Skeletal muscle tissue (tissue), 4 donors: ENCODE measurements around the gene PLXNB2. TPM values are rescaled to one million over a fixed set of nuclear protein-coding genes. Genes with fewer than 3 reads are reported as not detected.

Source experiments
- H3K27ac ChIP-seq: one replicate; pipeline ENCODE4 v1.7.0; 2013; ENCODE audit warnings: mild to moderate bottlenecking, low read depth, low read length, inconsistent platforms
- H3K27me3 ChIP-seq, 3 donors: one replicate each; pipeline ENCODE4 v1.7.0; 2013; ENCODE audit warnings: low read length in 3 of 3; ENCODE audit not compliant: control insufficient read depth in 3 of 3, insufficient read depth in 3 of 3
- H3K36me3 ChIP-seq, 3 donors: one replicate each; pipeline ENCODE4 v1.7.0; 2013; ENCODE audit warnings: low read length in 3 of 3; ENCODE audit not compliant: control insufficient read depth in 3 of 3, insufficient read depth in 3 of 3
- H3K4me1 ChIP-seq, 3 donors: one replicate each; pipeline ENCODE4 v1.7.0; 2013; ENCODE audit warnings: low read length in 3 of 3, mild to moderate bottlenecking in 3 of 3; ENCODE audit not compliant: control insufficient read depth in 3 of 3, insufficient read depth in 3 of 3
- H3K4me3 ChIP-seq, 3 donors: one replicate each; pipeline ENCODE4 v1.7.0; 2013; ENCODE audit warnings: low read length in 3 of 3
- H3K9ac ChIP-seq, 3 donors: one replicate each; pipeline ENCODE4 v1.7.0; 2013; ENCODE audit warnings: low read length in 3 of 3, mild to moderate bottlenecking in 3 of 3, moderate library complexity in 2 of 3, low read depth in 1 of 3
- H3K9me3 ChIP-seq, 3 donors: one replicate each; pipeline ENCODE4 v1.7.0; 2013; ENCODE audit warnings: low read length in 3 of 3; ENCODE audit not compliant: control insufficient read depth in 3 of 3
- total RNA-seq: library from RNA; depleted of rRNA; stranded (reverse); fragments of >200 nt; gene quantifications from one replicate; pipeline ENCODE4 v1.2.3, GENCODE V29; 2014
- donor health status: Osteomylitis.

The PLXNB2 gene
- total RNA-seq, 1 donor from 2014 or later, result 48.5 TPM

- Histone ChIP-seq H3K27ac (no peak overlapping the region), H3K36me3 (peaks cover 16 to 31% (median 25%) of the 10 kb centered on the region in 3 donors), H3K9ac (peak overlapping the region in 1 of 3 donors; percentile 50), H3K27me3 (no peaks in the 10 kb centered on the region), H3K4me3 (no peak overlapping the region), H3K4me1 (peaks cover 44 to 74% (median 65%) of the 10 kb centered on the region in 3 donors), H3K9me3 (no peaks in the 10 kb centered on the region)
These were observed 59.7 kb downstream of the PLXNB2 start for GRCh38 chr22:50247748-50248147.

GRCh38 chr22:50246242-50247175 lies 60.9 kb downstream of the PLXNB2 start:
- no peaks in the 10 kb centered on the region for H3K9me3 ChIP-seq
- no peak overlapping the region for H3K27ac ChIP-seq
- H3K9ac ChIP-seq, result peak overlapping the region in 2 of 3 donors; percentile 89 to 98
- H3K27me3 ChIP-seq, result no peaks in the 10 kb centered on the region
- peaks cover 48 to 73% (median 64%) of the 10 kb centered on the region in 3 donors for H3K4me1 ChIP-seq
- H3K4me3 ChIP-seq, result peak overlapping the region; percentile 35 to 98 (median 79)
- H3K36me3 ChIP-seq, result peaks cover 15 to 28% (median 25%) of the 10 kb centered on the region in 3 donors

DNA sequence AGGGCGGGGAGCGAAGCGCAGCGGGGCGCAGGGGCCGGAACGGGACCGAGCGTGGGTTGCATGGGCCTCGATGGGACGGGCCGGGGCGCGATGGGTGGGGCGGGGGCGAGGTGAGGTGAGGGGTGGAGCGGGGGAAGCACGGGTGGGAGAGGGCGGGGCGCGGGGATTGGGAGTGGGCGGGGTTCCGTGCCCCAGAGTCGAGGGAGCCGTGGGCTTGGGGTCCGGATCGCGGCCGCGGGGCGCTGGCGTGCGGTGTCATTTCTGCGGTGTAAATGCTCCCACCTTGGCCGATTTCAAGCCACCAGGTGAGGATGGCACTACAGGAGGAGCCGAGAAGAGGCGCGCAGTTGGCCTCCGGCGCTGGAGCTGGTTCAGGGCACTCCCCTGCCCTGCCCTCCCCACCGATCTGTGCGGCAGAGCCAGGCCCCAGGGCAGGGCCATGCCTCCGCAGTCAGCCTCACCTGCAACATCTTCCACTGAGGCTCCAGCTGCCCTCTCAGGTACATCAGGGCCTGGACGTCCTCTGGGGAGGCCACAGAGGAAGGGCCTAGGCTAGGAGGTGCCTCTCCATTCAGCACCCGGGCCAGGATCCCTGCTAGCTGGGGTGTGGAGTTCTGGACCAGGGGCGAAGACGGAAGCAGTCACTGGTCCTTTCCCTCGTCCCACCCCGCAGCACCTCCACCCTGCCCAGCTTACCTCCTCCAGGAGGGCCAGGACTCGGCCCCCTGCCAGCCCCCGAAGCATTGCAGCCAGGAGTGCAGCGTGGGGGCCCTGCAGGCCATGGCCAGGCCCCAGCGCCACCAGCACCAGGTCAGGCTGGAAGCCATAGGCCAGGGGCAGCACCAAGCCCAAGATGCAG lies 62.0 kb downstream of the PLXNB2 start:
- Histone ChIP-seq H3K9ac (peak overlapping the region; percentile 89 to 98 (median 89)), H3K4me1 (peaks cover 46 to 71% (median 59%) of the 10 kb centered on the region in 3 donors), H3K27ac (peak overlapping the region; percentile 82), H3K36me3 (peaks cover 15 to 28% (median 25%) of the 10 kb centered on the region in 3 donors), H3K4me3 (peak overlapping the region; percentile 93 to 98 (median 95)), H3K9me3 (no peaks in the 10 kb centered on the region), H3K27me3 (no peaks in the 10 kb centered on the region)

DNA sequence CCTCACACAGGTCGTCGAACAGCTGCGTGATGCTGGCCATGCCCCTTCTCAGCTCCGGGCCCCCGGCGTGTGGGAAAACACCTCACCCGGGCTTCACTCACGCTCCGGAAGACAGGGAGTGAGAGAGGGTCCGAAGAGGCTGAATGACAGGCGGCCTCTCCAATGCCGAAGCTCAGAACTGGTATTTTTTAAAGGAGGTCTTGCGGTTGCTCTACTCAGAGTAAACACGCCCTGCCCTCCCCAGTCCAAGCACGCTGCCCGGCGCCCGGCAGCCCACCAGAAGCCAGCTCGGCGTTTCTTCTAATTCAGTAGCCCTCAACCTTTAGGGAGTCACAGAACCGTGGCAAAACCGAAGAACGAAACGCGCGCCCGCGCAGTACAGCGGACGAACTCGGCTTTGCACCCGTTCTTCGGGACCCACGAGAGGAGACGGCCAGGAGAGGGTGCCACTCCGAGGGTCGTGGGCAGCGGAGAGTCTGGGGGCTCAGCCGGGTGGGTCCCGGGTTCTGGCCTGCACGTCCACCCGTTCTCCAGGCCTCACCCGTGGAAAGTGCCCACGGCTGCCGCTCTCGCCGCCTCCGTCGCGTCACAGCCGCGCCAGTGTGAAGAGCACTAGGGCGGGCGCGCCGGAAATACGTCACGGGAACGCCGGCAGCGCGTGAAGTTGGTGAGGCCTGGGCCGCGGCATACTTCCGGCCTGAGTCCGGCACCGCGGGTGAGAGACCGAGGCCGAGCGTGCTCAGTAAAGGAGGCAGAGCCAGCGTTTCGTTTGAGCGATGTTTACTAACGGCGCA lies 62.8 kb downstream of the PLXNB2 start, which contains the start of gene TUBGCP6:
Gene TUBGCP6 (minus strand): TSS at position 604 of the 794 bp plus-strand sequence. CDS start 564 bp downstream, at position 40.
- H3K27ac ChIP-seq, result peak within 1 kb of the TSS; percentile 82
- peak within 1 kb of the TSS; percentile 89 to 99 (median 98) for H3K9ac ChIP-seq
- H3K27me3 ChIP-seq, result no peaks in the 10 kb centered on the region
- H3K9me3 ChIP-seq, result no peaks in the 10 kb centered on the region
- H3K36me3 ChIP-seq, result peaks cover 23 to 35% (median 33%) of the 10 kb centered on the region in 3 donors
- H3K4me3 ChIP-seq, result peak within 1 kb of the TSS; percentile 93 to 98 (median 95)
- peaks cover 37 to 63% (median 51%) of the 10 kb centered on the region in 3 donors for H3K4me1 ChIP-seq

DNA sequence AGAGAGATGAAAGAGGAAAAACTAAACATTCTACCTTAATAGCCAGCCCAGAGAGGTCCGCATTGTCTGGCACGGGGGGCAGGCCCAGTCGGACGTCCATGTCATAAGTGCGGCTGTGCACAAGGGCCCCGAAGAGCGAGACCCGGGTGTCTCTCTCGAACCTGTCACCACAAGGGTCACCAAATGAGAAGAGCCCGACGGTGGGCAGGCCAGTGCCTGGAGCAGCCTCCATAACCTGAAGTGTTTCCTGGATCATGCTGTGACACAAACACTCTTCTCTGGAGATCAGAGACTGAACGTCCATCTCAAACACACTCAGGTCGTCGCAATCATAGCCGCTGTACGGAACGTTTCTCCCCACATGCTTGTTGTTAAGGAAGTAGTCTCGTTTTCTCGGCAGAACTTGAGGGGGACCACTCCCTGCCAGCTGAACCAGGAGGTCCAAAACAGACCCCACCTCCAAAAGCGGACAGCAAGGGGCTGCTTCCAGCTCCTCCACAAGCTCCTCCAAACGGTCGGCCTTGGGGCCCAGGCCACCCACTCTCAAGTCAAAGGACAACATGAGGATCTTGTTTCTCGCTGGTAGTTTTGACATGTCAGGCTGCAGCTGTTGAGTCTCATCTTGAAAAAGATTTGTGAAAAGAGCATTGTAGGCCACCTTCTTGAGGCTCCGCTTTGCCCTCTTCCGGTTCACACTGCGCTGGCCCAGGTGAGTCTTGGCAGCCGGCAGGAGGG lies 63.6 kb downstream of the PLXNB2 start:
- Histone ChIP-seq H3K4me1 (peaks cover 33 to 57% (median 47%) of the 10 kb centered on the region in 3 donors), H3K9ac (peak overlapping the region; percentile 89 to 99 (median 98)), H3K27ac (peak overlapping the region; percentile 82), H3K36me3 (peaks cover 28 to 39% (median 36%) of the 10 kb centered on the region in 3 donors), H3K9me3 (no peaks in the 10 kb centered on the region), H3K4me3 (peak overlapping the region; percentile 93 to 98 (median 95)), H3K27me3 (no peaks in the 10 kb centered on the region)

- H3K27me3 ChIP-seq, result no peaks in the 10 kb centered on the region
- H3K4me3 ChIP-seq, result peak overlapping the region; percentile 66 to 73 (median 72)
- peaks cover 33 to 46% (median 41%) of the 10 kb centered on the region in 3 donors for H3K4me1 ChIP-seq
- H3K36me3 ChIP-seq, result peaks cover 28 to 35% (median 30%) of the 10 kb centered on the region in 3 donors
- peak overlapping the region; percentile 65 to 76 (median 66) for H3K9ac ChIP-seq
- H3K27ac ChIP-seq, result no peak overlapping the region
- H3K9me3 ChIP-seq, result no peaks in the 10 kb centered on the region
These were observed 65.0 kb downstream of the PLXNB2 start for GRCh38 chr22:50242406-50242949.

DNA sequence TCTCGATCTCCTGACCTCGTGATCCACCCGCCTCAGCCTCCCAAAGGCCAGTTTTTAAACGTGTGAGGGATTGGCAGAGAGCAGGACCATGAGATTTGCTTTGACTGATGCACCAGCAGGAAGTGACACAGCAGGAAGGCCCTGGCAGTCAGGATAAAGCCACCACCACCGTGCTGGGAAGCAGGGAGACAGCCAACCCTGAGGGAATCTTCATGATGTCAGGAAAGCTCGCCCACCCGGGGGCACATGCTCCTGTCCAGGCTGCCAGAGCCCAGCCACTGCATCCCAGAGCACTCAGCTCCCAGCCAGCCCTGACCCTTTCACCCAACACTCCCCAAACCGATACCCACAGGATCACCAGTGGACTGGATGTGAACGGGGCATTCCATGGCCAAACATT lies 68.7 kb downstream of the PLXNB2 start:
- Histone ChIP-seq H3K4me3 (no peak overlapping the region), H3K27ac (no peak overlapping the region), H3K36me3 (peaks cover 20 to 28% (median 28%) of the 10 kb centered on the region in 3 donors), H3K9me3 (no peaks in the 10 kb centered on the region), H3K9ac (no peak overlapping the region), H3K27me3 (no peaks in the 10 kb centered on the region), H3K4me1 (peaks cover 18 to 22% (median 21%) of the 10 kb centered on the region in 3 donors)

DNA sequence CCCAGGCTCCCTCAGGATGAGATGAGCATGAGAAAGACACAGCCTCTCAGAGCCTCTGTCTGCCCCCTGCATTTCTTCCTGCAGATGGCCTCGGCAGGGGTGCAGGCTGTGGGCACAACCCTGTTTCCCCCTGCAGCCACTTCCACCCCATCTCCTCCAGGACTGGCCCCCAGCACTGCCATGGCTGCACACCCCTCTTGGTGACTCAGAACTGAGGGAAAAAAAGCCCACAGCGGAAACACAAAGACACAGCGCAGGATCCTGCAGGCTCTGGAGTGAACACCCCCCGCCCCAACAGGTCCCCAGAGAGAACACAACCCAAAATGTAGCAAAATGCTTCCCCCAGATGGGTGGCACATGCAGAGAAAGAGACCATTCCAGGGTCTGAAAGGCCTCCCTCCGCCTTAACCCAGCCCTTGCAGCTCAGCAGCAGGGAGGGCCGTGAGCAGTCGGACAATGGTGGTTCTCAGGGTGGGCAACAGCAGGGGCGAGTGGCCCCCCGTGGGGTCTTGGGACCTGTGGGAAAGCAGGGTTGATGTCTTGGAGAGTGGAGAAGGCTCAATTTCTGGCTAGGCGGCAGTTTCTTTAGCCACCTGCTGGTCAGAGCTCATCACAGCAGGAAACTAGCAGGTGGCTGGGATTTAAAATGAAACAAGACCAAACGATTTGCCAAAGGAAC lies 70.6 kb downstream of the PLXNB2 start:
- Histone ChIP-seq H3K27me3 (no peaks in the 10 kb centered on the region), H3K9ac (no peak overlapping the region), H3K36me3 (peaks cover 24 to 41% (median 32%) of the 10 kb centered on the region in 3 donors), H3K4me1 (peaks cover 8 to 10% (median 8%) of the 10 kb centered on the region in 3 donors), H3K9me3 (no peaks in the 10 kb centered on the region), H3K27ac (no peak overlapping the region), H3K4me3 (no peak overlapping the region)
